Measurements from ENCODE around the gene ZNF644. TPM values are rescaled to one million over a fixed set of nuclear protein-coding genes. Genes with fewer than 3 reads are reported as not detected.

The ZNF644 gene
- total and polyA plus RNA-seq, 4 donors: 12.2 to 121 (median 35.5) TPM

DNA sequence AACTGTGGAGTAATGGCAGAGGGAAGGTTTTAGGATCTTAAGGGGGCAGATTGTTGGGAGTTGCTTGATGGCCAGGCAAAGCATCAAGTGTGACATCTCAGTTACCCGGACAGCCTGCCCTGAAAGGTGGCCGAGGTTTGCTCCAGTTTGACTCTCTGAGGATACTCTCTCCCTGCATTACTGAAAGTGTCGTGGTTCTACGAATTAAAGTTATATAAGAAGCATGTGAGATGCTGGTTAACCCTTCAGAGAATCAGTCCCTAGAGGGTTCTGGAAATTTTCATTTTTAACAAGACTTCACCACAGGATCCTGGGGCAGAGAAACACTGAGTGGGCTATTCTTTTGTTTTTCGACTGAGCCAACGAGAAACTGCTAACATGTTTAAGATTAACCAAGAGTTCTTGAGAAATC lies 689 bp upstream of the ZNF644 start:
- Histone ChIP-seq H3K27me3 (ENCODE audit: control insufficient read depth in 3 of 3, insufficient read depth in 3 of 3, low read length in 2 of 3) (no peaks in the 10 kb centered on the region), H3K4me1 (ENCODE audit: control insufficient read depth in 5 of 5, insufficient read depth in 5 of 5, low read length in 5 of 5) (peaks cover 3 to 21% (median 4%) of the 10 kb centered on the region in 5 donors), H3K36me3 (ENCODE audit: control insufficient read depth in 4 of 4, insufficient read depth in 4 of 4, low read length in 4 of 4) (peaks cover 0 to 5% (median 0%) of the 10 kb centered on the region in 4 donors), H3K4me3 (peak overlapping the region; percentile 87), H3K9me3 (ENCODE audit: control insufficient read depth in 4 of 4, insufficient read depth in 3 of 4, low read length in 3 of 4) (no peaks in the 10 kb centered on the region), H3K9ac (ENCODE audit: insufficient read depth in 1 of 2, low read length in 2 of 2) (peak overlapping the region; percentile 77 to 87), H3K27ac (ENCODE audit: low read depth in 1 of 2, low read length in 1 of 2) (peak overlapping the region; percentile 99 to 100)
- TF ChIP-seq, protein P1, sequence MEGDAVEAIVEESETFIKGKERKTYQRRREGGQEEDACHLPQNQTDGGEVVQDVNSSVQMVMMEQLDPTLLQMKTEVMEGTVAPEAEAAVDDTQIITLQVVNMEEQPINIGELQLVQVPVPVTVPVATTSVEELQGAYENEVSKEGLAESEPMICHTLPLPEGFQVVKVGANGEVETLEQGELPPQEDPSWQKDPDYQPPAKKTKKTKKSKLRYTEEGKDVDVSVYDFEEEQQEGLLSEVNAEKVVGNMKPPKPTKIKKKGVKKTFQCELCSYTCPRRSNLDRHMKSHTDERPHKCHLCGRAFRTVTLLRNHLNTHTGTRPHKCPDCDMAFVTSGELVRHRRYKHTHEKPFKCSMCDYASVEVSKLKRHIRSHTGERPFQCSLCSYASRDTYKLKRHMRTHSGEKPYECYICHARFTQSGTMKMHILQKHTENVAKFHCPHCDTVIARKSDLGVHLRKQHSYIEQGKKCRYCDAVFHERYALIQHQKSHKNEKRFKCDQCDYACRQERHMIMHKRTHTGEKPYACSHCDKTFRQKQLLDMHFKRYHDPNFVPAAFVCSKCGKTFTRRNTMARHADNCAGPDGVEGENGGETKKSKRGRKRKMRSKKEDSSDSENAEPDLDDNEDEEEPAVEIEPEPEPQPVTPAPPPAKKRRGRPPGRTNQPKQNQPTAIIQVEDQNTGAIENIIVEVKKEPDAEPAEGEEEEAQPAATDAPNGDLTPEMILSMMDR (IDR thresholded peaks at IDR 0.05; ENCODE audit: control extremely low read depth, extremely low read depth): no peak
- WGBS, 2 donors: 58 to 90% methylated on average over 6 of the region's 6 CpGs
- no peak for ATAC-seq (ENCODE audit: insufficient read depth, low FRiP score)
- no peak for DNase-seq

DNA sequence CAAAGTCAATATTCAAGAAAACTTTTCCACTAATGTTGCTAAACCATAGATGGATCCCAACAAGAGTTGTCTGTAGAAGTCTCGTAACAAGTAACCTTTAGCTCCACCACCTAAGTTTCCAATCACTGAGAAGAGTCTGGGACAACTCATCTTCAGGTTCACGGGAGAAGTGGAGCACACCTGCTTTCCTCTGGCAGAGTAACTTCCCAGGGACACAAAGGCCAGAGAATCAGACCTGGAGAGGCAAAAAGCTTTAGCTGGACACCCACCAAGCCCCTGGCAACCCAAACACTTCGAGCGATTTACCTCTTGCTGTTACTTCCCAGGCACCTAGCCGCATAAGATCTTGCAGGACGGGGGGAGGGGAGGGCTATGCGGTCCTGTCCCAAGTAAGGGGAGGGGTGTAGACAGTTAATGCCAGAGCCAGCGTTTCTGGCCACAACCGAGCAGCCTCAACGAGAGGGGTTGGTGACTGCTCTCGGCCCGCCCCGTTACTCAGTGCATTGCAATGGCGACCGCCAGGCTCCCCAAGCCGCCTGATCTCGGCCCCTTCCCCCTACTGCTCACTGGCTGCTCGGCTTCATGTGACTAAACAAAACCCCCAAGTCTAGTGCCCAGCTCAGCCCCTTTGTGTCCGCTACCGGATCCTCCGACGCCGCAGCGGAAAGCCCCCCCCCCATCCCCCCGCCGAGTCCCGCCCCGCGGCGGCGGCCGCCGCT lies 709 bp downstream of the ZNF644 start:
- peak overlapping the region; percentile 96 for H3K9ac ChIP-seq (ENCODE audit: insufficient read depth in 1 of 2, low read length in 2 of 2)
- ATAC-seq (ENCODE audit: insufficient read depth, low FRiP score) (peak; percentile 48), DNase-seq (peak; percentile 91 to 92 (median 92))
- peak overlapping the region; percentile 99 to 100 for H3K27ac ChIP-seq (ENCODE audit: low read depth in 1 of 2, low read length in 1 of 2)
- 1% methylated on average over 28 to 33 of the region's 33 CpGs for WGBS, 2 donors
- H3K9me3 ChIP-seq (ENCODE audit: control insufficient read depth in 4 of 4, insufficient read depth in 3 of 4, low read length in 3 of 4): no peaks in the 10 kb centered on the region
- H3K4me3 ChIP-seq: peak overlapping the region; percentile 87
- TF ChIP-seq, protein P1 (IDR thresholded peaks at IDR 0.05; ENCODE audit: control extremely low read depth, extremely low read depth): no peak
- H3K4me1 ChIP-seq (ENCODE audit: control insufficient read depth in 5 of 5, insufficient read depth in 5 of 5, low read length in 5 of 5): peaks cover 3 to 23% (median 7%) of the 10 kb centered on the region in 5 donors
- H3K27me3 ChIP-seq (ENCODE audit: control insufficient read depth in 3 of 3, insufficient read depth in 3 of 3, low read length in 2 of 3): no peaks in the 10 kb centered on the region
- H3K36me3 ChIP-seq (ENCODE audit: control insufficient read depth in 4 of 4, insufficient read depth in 4 of 4, low read length in 4 of 4): peaks cover 0 to 7% (median 0%) of the 10 kb centered on the region in 4 donors

DNA sequence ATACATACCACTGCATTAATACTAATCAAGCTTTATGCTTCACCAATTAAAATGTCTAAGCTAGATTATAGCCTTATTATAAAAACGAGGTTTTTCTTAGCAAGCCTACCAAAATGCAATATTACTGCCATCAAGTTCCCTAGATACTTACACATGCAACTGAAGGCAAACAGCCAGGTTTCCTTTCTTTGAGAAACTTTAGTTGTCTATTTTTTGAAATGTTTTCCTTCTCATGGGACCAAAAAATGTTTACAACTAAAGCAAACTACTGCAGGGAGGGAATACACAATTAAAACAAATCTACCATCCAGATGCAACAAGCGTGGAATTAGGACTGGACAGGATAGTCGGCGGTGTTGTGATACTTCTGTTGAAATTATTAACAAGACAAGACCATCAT lies 1.3 kb downstream of the ZNF644 start:
- WGBS, 2 donors: 43 to 52% methylated on average over 4 of the region's 4 CpGs
- DNase-seq (peak in 2 of 3 donors; percentile 23 to 48), ATAC-seq (ENCODE audit: insufficient read depth, low FRiP score) (no peak)
- Histone ChIP-seq H3K27me3 (ENCODE audit: control insufficient read depth in 3 of 3, insufficient read depth in 3 of 3, low read length in 2 of 3) (no peaks in the 10 kb centered on the region), H3K27ac (ENCODE audit: low read depth in 1 of 2, low read length in 1 of 2) (no peak overlapping the region), H3K9me3 (ENCODE audit: control insufficient read depth in 4 of 4, insufficient read depth in 3 of 4, low read length in 3 of 4) (no peaks in the 10 kb centered on the region), H3K36me3 (ENCODE audit: control insufficient read depth in 4 of 4, insufficient read depth in 4 of 4, low read length in 4 of 4) (peaks cover 0 to 10% (median 0%) of the 10 kb centered on the region in 4 donors), H3K9ac (ENCODE audit: insufficient read depth in 1 of 2, low read length in 2 of 2) (peak overlapping the region; percentile 96), H3K4me3 (no peak overlapping the region), H3K4me1 (ENCODE audit: control insufficient read depth in 5 of 5, insufficient read depth in 5 of 5, low read length in 5 of 5) (peaks cover 3 to 29% (median 7%) of the 10 kb centered on the region in 5 donors)
- TF ChIP-seq, protein P1 (IDR thresholded peaks at IDR 0.05; ENCODE audit: control extremely low read depth, extremely low read depth): no peak

All from lung (tissue), 12 donors.